AG10803 (cell line): ENCODE measurements around the gene CASTOR1.

Experiments used
- DNase-seq: peaks from one replicate; pipeline ENCODE4 v3.0.0; 2010; ENCODE audit warnings: low read depth
- H3K4me3 ChIP-seq: 2 replicates; pipeline ENCODE4 v1.5.1; 2011; ENCODE audit warnings: mild to moderate bottlenecking, low read length, control low read depth
- CTCF ChIP-seq: conservative IDR thresholded peaks from 2 replicates; pipeline ENCODE4 v1.5.1; 2011; ENCODE audit warnings: mild to moderate bottlenecking, low read length, control low read depth, inconsistent platforms

CASTOR1 gene

GRCh38 chr22:30310881-30311771 lies 21.8 kb upstream of the CASTOR1 start:
- peak; percentile 84 for DNase-seq
- H3K4me3 ChIP-seq: no peak overlapping the region
- no peak for TF ChIP-seq CTCF

DNA sequence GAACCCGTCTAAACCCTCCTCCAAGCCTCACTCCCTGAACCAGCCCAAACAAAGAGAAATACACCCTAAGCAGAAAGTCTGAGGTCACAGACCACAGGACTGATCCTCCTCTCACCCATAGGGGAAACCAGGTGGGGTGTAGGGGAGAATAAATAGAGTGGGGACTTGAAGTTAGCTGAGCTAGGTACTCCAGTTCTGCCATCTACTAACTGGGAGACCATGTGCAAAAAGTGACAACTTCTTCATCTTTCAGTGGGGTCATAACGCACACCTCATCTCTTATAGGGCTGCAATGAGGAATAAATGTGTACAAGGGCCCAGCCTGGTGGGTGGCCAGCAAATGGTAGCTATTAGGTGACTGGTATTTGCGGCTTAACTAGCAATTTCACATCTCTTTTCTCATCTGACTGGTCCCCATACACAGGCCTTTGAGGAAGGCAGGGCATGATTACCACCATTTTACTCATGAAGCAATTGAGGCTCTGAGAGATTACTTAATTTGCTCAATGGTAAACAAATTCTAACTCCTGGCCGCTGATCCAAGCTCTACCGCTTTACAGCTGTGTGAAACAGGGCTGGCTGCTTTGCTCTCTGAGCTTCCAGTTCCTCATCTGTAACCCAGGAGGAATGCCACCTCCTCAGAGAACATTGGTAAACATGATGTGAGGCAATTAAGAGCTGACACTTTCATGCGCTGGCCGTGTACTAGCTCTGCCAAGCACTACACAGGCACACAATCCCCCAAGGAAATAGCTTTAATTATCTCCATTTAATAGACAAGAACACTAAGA lies 20.8 kb upstream of the CASTOR1 start:
- H3K4me3 ChIP-seq: no peak overlapping the region
- peak; percentile 90 for DNase-seq

GRCh38 chr22:30308518-30309230 lies 19.4 kb upstream of the CASTOR1 start:
- peak; percentile 72 for DNase-seq
- H3K4me3 ChIP-seq: no peak overlapping the region
- TF ChIP-seq CTCF: no peak

More for the DNA sequence above, 20.8 kb upstream of the CASTOR1 start:
- TF ChIP-seq CTCF: no peak

GRCh38 chr22:30308093-30308492 lies 18.8 kb upstream of the CASTOR1 start:
- H3K4me3 ChIP-seq: no peak overlapping the region
- no peak for TF ChIP-seq CTCF
- DNase-seq: no peak

DNA sequence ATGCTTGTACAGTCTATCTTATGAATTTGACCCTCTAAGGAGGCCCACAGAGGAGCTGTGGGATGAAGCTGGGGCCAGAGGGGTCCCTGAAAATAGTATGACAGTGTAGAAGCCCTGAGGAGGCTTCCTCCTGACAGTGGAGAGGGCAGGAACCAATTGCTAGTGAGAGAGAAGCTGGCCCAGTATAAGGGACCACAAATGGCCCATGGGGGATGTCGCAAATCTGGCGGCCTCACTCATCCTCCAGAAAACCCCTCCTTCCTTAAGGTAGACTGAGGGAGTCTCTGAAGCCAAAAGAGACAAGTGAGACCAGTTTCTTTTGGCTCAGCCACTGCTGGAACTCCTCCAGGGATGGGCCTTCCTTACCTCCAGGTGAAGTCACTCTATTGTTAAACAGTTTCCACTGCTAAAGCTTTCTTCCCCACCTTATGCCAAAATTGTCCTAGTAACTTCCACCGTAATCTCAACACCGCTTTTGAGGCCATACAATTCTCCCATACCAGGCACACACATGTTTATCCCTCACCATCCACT lies 17.8 kb upstream of the CASTOR1 start:
- no peak for DNase-seq
- H3K4me3 ChIP-seq: no peak overlapping the region
- no peak for TF ChIP-seq CTCF

GRCh38 chr22:30306627-30307011 lies 17.3 kb upstream of the CASTOR1 start:
- TF ChIP-seq CTCF: no peak
- DNase-seq: no peak
- H3K4me3 ChIP-seq: no peak overlapping the region
